Measurements from ENCODE around the gene MB21D2. TPM values are rescaled to one million over a fixed set of nuclear protein-coding genes. Genes with fewer than 3 reads are reported as not detected.

MB21D2 gene
- total and polyA plus RNA-seq, 2 experiments from 2014 or later = 8.1 to 35.9 TPM

DNA sequence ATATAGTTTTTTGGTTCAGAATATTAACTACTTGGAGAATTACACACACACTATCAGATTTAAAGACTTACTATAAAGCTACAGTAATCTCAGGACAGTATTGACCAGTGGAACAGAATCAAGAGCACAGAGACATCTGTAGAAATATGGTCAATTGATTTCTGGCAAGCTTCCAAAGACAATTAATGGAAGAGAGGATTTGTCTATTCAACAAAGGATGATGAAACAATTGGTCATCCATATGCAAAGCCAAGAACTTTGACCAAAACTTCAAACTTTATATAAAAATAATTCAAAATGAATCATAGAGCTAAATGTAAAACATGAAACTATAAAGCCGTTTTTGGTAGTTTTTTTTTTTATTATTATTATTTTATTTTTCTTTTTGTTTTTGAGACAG, 29.8 kb upstream of the MB21D2 start:
- H3K36me3 Mint-ChIP-seq (ENCODE audit: low read depth) = no peaks in the 10 kb centered on the region
- ATAC-seq = no peak

More for the DNA sequence above, 29.8 kb upstream of the MB21D2 start:
- Mint-ChIP-seq H3K27ac (no peak overlapping the region), H3K4me1 (no peaks in the 10 kb centered on the region), H3K27me3 (ENCODE audit: insufficient read depth, low read depth, poor library complexity) (no peaks in the 10 kb centered on the region), H3K4me3 (no peak overlapping the region), H3K9me3 (no peaks in the 10 kb centered on the region)
- Histone ChIP-seq H3K36me3 (ENCODE audit: insufficient read depth) (no peaks in the 10 kb centered on the region), H3K27ac (ENCODE audit: low read depth) (no peak overlapping the region), H4K20me1 (replicated peaks; ENCODE audit: insufficient read depth) (no peaks in the 10 kb centered on the region), H3F3A (replicated peaks; ENCODE audit: low read depth) (no peaks in the 10 kb centered on the region), H3K4me1 (ENCODE audit: insufficient read depth) (no peaks in the 10 kb centered on the region), H3K79me2 (replicated peaks; ENCODE audit: insufficient read depth) (no peaks in the 10 kb centered on the region), H3K4me2 (no peak overlapping the region), H3K9me2 (ENCODE audit: insufficient read depth) (no peaks in the 10 kb centered on the region), H2AFZ (no peak overlapping the region), H3K27me3 (ENCODE audit: insufficient read depth) (no peaks in the 10 kb centered on the region), H3K4me3 (no peak overlapping the region)
- TF ChIP-seq ZNF114 (CRISPR knock-in tag; IDR thresholded peaks at IDR 0.05) (no peak), POLR2AphosphoS5 (IDR thresholded peaks at IDR 0.05; ENCODE audit: low read depth) (no peak), EZH2 (IDR thresholded peaks at IDR 0.05; ENCODE audit: low read depth, unreplicated experiment) (no peak), STAT1 (IDR thresholded peaks at IDR 0.05; ENCODE audit: unreplicated experiment) (no peak), ETS1 (IDR thresholded peaks at IDR 0.05) (no peak), NANOG (IDR thresholded peaks at IDR 0.05; ENCODE audit: borderline replicate concordance) (no peak), EZH2phosphoT487 (IDR thresholded peaks at IDR 0.05; ENCODE audit: unreplicated experiment) (no peak), CREB1 (CRISPR knock-in tag; IDR thresholded peaks at IDR 0.05; ENCODE audit: low read depth) (no peak), ZNF331 (CRISPR knock-in tag; IDR thresholded peaks at IDR 0.05; ENCODE audit: low read depth) (no peak), JUNB (IDR thresholded peaks at IDR 0.05; ENCODE audit: unreplicated experiment) (no peak), ZNF462 (CRISPR knock-in tag; IDR thresholded peaks at IDR 0.05) (no peak), CTCF (conservative IDR thresholded peaks at IDR 0.05; ENCODE audit: low read depth in 2 of 2) (no peak)
- TF ChIP-seq, protein P1, sequence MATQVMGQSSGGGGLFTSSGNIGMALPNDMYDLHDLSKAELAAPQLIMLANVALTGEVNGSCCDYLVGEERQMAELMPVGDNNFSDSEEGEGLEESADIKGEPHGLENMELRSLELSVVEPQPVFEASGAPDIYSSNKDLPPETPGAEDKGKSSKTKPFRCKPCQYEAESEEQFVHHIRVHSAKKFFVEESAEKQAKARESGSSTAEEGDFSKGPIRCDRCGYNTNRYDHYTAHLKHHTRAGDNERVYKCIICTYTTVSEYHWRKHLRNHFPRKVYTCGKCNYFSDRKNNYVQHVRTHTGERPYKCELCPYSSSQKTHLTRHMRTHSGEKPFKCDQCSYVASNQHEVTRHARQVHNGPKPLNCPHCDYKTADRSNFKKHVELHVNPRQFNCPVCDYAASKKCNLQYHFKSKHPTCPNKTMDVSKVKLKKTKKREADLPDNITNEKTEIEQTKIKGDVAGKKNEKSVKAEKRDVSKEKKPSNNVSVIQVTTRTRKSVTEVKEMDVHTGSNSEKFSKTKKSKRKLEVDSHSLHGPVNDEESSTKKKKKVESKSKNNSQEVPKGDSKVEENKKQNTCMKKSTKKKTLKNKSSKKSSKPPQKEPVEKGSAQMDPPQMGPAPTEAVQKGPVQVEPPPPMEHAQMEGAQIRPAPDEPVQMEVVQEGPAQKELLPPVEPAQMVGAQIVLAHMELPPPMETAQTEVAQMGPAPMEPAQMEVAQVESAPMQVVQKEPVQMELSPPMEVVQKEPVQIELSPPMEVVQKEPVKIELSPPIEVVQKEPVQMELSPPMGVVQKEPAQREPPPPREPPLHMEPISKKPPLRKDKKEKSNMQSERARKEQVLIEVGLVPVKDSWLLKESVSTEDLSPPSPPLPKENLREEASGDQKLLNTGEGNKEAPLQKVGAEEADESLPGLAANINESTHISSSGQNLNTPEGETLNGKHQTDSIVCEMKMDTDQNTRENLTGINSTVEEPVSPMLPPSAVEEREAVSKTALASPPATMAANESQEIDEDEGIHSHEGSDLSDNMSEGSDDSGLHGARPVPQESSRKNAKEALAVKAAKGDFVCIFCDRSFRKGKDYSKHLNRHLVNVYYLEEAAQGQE (IDR thresholded peaks at IDR 0.05; ENCODE audit: unreplicated experiment) = no peak
- DNase-seq (ENCODE audit: low spot score) = no peak

Measured in GM23338 (cell line).